Raji (cell line): Measurements from ENCODE around the gene UBE2H.

Source experiments
- POLR2A ChIP-seq: IDR thresholded peaks from 2 replicates; pipeline ENCODE4 v1.6.1; 2011; ENCODE audit warnings: low read depth, low read length, control low read depth; ENCODE audit not compliant: insufficient read depth

Gene UBE2H

GRCh38 chr7:129848436-129848835, 104.3 kb downstream of the UBE2H start:
- TF ChIP-seq POLR2A: no peak

GRCh38 chr7:129845972-129846327, 106.8 kb downstream of the UBE2H start:
- TF ChIP-seq POLR2A: no peak

- TF ChIP-seq POLR2A: no peak
Measured at GRCh38 chr7:129845178-129845971, 107.4 kb downstream of the UBE2H start.

- no peak for TF ChIP-seq POLR2A
Measured at GRCh38 chr7:129843978-129844840, 108.6 kb downstream of the UBE2H start.

GRCh38 chr7:129843365-129843898, 109.3 kb downstream of the UBE2H start:
- no peak for TF ChIP-seq POLR2A

DNA sequence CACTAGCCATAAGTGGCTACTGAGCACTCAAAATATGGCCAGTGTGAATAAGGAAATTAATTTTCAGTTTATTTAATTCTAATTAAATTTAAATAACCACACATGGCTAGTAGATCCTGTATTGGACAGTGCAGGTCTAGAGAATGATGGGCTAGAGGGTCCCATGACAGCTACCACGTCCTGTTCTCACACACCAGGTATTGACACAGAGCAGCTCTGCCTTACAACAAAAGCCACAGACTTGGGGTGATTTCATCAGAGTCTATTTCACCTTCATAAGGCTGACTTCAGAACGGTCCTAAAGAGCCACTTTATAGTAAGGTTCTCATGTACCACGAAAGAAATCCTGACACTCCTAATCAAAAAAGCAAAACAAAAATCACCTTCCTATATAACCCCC, 111.3 kb downstream of the UBE2H start:
- no peak for TF ChIP-seq POLR2A

- TF ChIP-seq POLR2A: no peak
Measured at GRCh38 chr7:129840757-129841156, 112.0 kb downstream of the UBE2H start.

- no peak for TF ChIP-seq POLR2A
Measured at GRCh38 chr7:129836983-129837382, 115.8 kb downstream of the UBE2H start.

- TF ChIP-seq POLR2A: no peak
Measured at GRCh38 chr7:129835569-129835968, 117.2 kb downstream of the UBE2H start.

DNA sequence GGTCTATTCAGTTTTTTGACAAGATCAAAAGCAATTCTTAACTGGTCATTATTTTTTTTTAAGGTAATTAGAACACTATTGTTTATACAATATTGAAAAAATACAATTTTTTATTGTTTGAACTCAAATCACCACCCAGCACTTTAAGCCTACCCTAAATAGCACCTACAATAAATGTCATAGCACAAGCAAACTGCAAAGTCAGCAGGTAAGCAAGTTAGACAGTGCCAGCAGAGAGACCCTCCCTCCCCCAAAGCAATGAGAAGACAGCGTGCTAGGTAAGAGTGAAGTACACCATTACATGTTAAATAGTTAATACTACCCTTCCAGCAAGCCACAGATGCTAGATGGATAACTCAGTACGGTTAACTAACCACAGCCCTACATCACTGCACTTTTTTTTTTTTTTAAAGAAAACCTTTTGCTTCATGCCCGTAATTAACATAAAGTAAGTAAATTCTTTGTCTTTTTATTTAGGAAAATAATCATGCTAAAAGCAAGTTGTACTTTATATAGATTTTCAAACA, 120.0 kb downstream of the UBE2H start:
- TF ChIP-seq POLR2A: no peak

- TF ChIP-seq POLR2A: no peak
Measured at GRCh38 chr7:129832282-129832681, 120.5 kb downstream of the UBE2H start.

DNA sequence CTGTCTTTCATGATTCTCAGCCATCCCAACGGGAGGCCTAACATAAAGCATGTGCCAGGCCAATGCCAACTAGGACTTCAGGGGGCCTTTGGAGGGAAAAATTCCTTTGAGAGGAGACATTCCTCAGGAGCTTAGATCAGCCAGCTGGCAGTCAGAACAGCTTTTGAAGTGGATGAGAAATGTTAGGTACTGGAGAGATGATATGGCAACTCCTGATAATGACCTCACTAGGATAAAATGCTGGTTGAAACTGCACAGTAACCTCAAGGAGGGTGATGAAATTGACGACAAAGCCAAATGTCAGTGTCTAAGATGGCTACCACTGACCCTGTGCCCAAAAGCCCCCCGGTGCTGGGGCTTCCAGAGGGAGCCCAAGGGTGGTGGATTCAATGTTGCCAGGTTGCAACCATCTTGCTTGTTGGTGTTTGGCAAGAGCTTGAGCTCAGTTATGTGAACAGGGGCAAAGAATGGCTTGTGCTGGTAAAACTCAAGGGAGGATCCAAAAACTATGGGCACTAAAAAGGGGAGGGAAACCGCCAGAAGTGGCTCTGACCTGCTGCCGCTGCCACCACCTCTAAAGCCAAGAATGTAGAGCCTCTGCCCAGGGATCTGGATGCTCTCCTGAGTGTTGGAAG, 121.2 kb downstream of the UBE2H start:
- TF ChIP-seq POLR2A: no peak

- TF ChIP-seq POLR2A: no peak
Measured at GRCh38 chr7:129830949-129831348, 121.8 kb downstream of the UBE2H start.

- TF ChIP-seq POLR2A: 0 out of 2 replicates have a peak, but pooled peaks have one; percentile 14
Measured at GRCh38 chr7:129829737-129830631, 122.8 kb downstream of the UBE2H start.
